Endometrial microvascular endothelial cells (primary cell): ENCODE results near the gene FNDC3B. TPM values are rescaled to one million over a fixed set of nuclear protein-coding genes. Genes with fewer than 3 reads are reported as not detected.

Experiments used
- in situ Hi-C: cut with HindIII; loops from 2 replicates; pipeline ENCODE4 v1.10.0; 2017; ENCODE audit warnings: low sequenced_read_pairs, low pct_unique_long_range_greater_than_20kb; ENCODE audit errors: inconsistent ontology term
- total RNA-seq: library from RNA; depleted of rRNA; stranded (reverse); fragments of >200 nt; gene quantifications from one replicate; pipeline ENCODE4 v1.2.3, GENCODE V29; 2015; ENCODE audit errors: inconsistent ontology term

FNDC3B gene
- total RNA-seq, 1 donor from 2014 or later, result 83.1 TPM

- in situ Hi-C loops, result no loop called here
These were observed 216.8 kb downstream of the FNDC3B start for GRCh38 chr3:172256101-172256734.

GRCh38 chr3:172257648-172258400 lies 218.4 kb downstream of the FNDC3B start:
- in situ Hi-C loops, result no loop called here

- in situ Hi-C loops, result no loop called here
These were observed 219.2 kb downstream of the FNDC3B start for GRCh38 chr3:172258624-172259023.

- in situ Hi-C loops, result no loop called here
These were observed 219.7 kb downstream of the FNDC3B start for GRCh38 chr3:172259111-172259541.

- in situ Hi-C loops, result no loop called here
These were observed 220.4 kb downstream of the FNDC3B start for GRCh38 chr3:172259726-172260248.

- in situ Hi-C loops, result no loop called here
These were observed 221.0 kb downstream of the FNDC3B start for GRCh38 chr3:172260381-172260780.

- in situ Hi-C loops, result no loop called here
These were observed 221.7 kb downstream of the FNDC3B start for GRCh38 chr3:172261054-172261453.

- in situ Hi-C loops, result no loop called here
These were observed 223.7 kb downstream of the FNDC3B start for GRCh38 chr3:172262991-172263608.

- in situ Hi-C loops, result no loop called here
These were observed 224.6 kb downstream of the FNDC3B start for GRCh38 chr3:172263781-172264486.

- in situ Hi-C loops, result no loop called here
These were observed 226.7 kb downstream of the FNDC3B start for GRCh38 chr3:172266103-172266502.

- in situ Hi-C loops, result no loop called here
These were observed 229.0 kb downstream of the FNDC3B start for GRCh38 chr3:172268425-172268824.

GRCh38 chr3:172268868-172269267 lies 229.5 kb downstream of the FNDC3B start:
- in situ Hi-C loops, result no loop called here

- in situ Hi-C loops, result no loop called here
These were observed 231.3 kb downstream of the FNDC3B start for GRCh38 chr3:172270557-172271166.

- in situ Hi-C loops, result no loop called here
These were observed 232.1 kb downstream of the FNDC3B start for GRCh38 chr3:172271386-172271976.

GRCh38 chr3:172272698-172273097 lies 233.3 kb downstream of the FNDC3B start:
- in situ Hi-C loops, result no loop called here

- in situ Hi-C loops, result no loop called here
These were observed 234.0 kb downstream of the FNDC3B start for GRCh38 chr3:172273378-172273777.

- in situ Hi-C loops, result no loop called here
These were observed 235.5 kb downstream of the FNDC3B start for GRCh38 chr3:172274906-172275305.

- in situ Hi-C loops, result no loop called here
These were observed 236.2 kb downstream of the FNDC3B start for GRCh38 chr3:172275586-172275985.
